Stimulated activated CD4-positive, alpha-beta T cell treated with anti-CD3 and anti-CD28 coated beads, TNF-alpha, amount 100 ng/mL, for 24 hours (primary cell): ENCODE measurements around the gene KCNMA1.

Experiments used
- DNase-seq, 3 experiments: peaks; one replicate each; pipeline ENCODE4 v3.0.0-alpha.2; 2020; ENCODE audit warnings: low read depth in 3 of 3

KCNMA1 gene

GRCh38 chr10:77455561-77455960 lies 182.0 kb downstream of the KCNMA1 start:
- DNase-seq: no peak

- DNase-seq: no peak
Measured at GRCh38 chr10:77452952-77453564, 184.6 kb downstream of the KCNMA1 start.

- no peak for DNase-seq
Measured at GRCh38 chr10:77451886-77452285, 185.7 kb downstream of the KCNMA1 start.

- DNase-seq: no peak
Measured at GRCh38 chr10:77448226-77448625, 189.4 kb downstream of the KCNMA1 start.

GRCh38 chr10:77446700-77447099 lies 190.9 kb downstream of the KCNMA1 start:
- no peak for DNase-seq

- no peak for DNase-seq
Measured at GRCh38 chr10:77445547-77445946, 192.1 kb downstream of the KCNMA1 start.

- no peak for DNase-seq
Measured at GRCh38 chr10:77444041-77444440, 193.6 kb downstream of the KCNMA1 start.

- no peak for DNase-seq
Measured at GRCh38 chr10:77442699-77443189, 194.9 kb downstream of the KCNMA1 start.

- no peak for DNase-seq
Measured at GRCh38 chr10:77441353-77442166, 196.0 kb downstream of the KCNMA1 start.

- no peak for DNase-seq
Measured at GRCh38 chr10:77436257-77436975, 201.2 kb downstream of the KCNMA1 start.

GRCh38 chr10:77433546-77433945 lies 204.1 kb downstream of the KCNMA1 start:
- DNase-seq: no peak

GRCh38 chr10:77431980-77432797 lies 205.4 kb downstream of the KCNMA1 start:
- no peak for DNase-seq

GRCh38 chr10:77431209-77431611 lies 206.4 kb downstream of the KCNMA1 start:
- no peak for DNase-seq

GRCh38 chr10:77430530-77430929 lies 207.1 kb downstream of the KCNMA1 start:
- no peak for DNase-seq

GRCh38 chr10:77428691-77429395 lies 208.8 kb downstream of the KCNMA1 start:
- no peak for DNase-seq

GRCh38 chr10:77424257-77424656 lies 213.4 kb downstream of the KCNMA1 start:
- DNase-seq: no peak

GRCh38 chr10:77422491-77423338 lies 214.9 kb downstream of the KCNMA1 start:
- no peak for DNase-seq

- DNase-seq: no peak
Measured at GRCh38 chr10:77421591-77421990, 216.0 kb downstream of the KCNMA1 start.

- DNase-seq: no peak
Measured at GRCh38 chr10:77420947-77421523, 216.6 kb downstream of the KCNMA1 start.

GRCh38 chr10:77419979-77420378 lies 217.6 kb downstream of the KCNMA1 start:
- no peak for DNase-seq
